HG03135 (cell line): ENCODE measurements around the gene SELE.
"Not testable (repeated sequence)": the region's sequence is repeated elsewhere in the genome, so short reads cannot be mapped to it uniquely, and the experiment has no call there.

Source experiments
- ATAC-seq: cut with Tn5 transposase; IDR thresholded peaks from one replicate; pipeline ENCODE4 v1.9.1; 2021; ENCODE audit warnings: mild to moderate bottlenecking, moderate library complexity; ENCODE audit not compliant: unreplicated experiment

Gene SELE

GRCh38 chr1:169683661-169684060, 50.2 kb downstream of the SELE start:
- ATAC-seq, result no peak

- not testable (repeated sequence) for ATAC-seq
These were observed 50.7 kb downstream of the SELE start for GRCh38 chr1:169683168-169683567.

- ATAC-seq, result no peak
These were observed 51.8 kb downstream of the SELE start for GRCh38 chr1:169682071-169682470.

- peak; percentile 36 for ATAC-seq
These were observed 52.7 kb downstream of the SELE start for GRCh38 chr1:169681140-169681539.

- peak; percentile 58 for ATAC-seq
These were observed 53.4 kb downstream of the SELE start for GRCh38 chr1:169680377-169681019.

- no peak for ATAC-seq
These were observed 54.2 kb downstream of the SELE start for GRCh38 chr1:169679692-169680091.

- no peak for ATAC-seq
These were observed 57.9 kb downstream of the SELE start for GRCh38 chr1:169676001-169676400.
